ENCODE results near the gene MAK.
"Not testable (repeated sequence)": the region's sequence is repeated elsewhere in the genome, so short reads cannot be mapped to it uniquely, and the experiment has no call there.

MAK gene

GRCh38 chr6:10722570-10722819, 115.8 kb downstream of the MAK start:
- Histone ChIP-seq H3K36me3 (ENCODE audit: insufficient read depth, low read length) (peaks cover 18% of the 10 kb centered on the region), H3K27ac (ENCODE audit: low read length) (peak overlapping the region; percentile 95), H2AFZ (ENCODE audit: low read depth, low read length) (peak overlapping the region; percentile 86), H3K4me2 (ENCODE audit: insufficient read depth, low read length) (peak overlapping the region; percentile 61), H3K9me3 (ENCODE audit: insufficient read depth, low read length, severe bottlenecking) (peaks cover 11% of the 10 kb centered on the region), H4K20me1 (ENCODE audit: insufficient read depth, low read length) (no peaks in the 10 kb centered on the region), H3K9ac (ENCODE audit: low read depth, low read length) (peak overlapping the region; percentile 91), H3K79me2 (ENCODE audit: insufficient read depth, low read length) (peaks cover 48% of the 10 kb centered on the region), H3K4me1 (ENCODE audit: insufficient read depth, low read length) (peaks cover 63% of the 10 kb centered on the region), H3K27me3 (ENCODE audit: insufficient read depth, low read length, poor library complexity) (no peaks in the 10 kb centered on the region), H3K4me3 (ENCODE audit: low read depth in 1 of 2, low read length in 2 of 2) (peak overlapping the region; percentile 49 to 72)
- ATAC-seq (ENCODE audit: insufficient read depth, low read depth) (peak; percentile 5; the same call in 2 of the 3 replicates), DNase-seq (no peak)
- TF ChIP-seq CTCF (IDR thresholded peaks at IDR 0.05; ENCODE audit: borderline replicate concordance, extremely low read depth, low read length, poor library complexity, severe bottlenecking) (no peak), EZH2 (IDR thresholded peaks at IDR 0.05; ENCODE audit: borderline replicate concordance, low read depth, low read length, severe bottlenecking) (no peak)

- Histone ChIP-seq H3K9me3 (ENCODE audit: insufficient read depth, low read length, severe bottlenecking) (peaks cover 11% of the 10 kb centered on the region), H3K27me3 (ENCODE audit: insufficient read depth, low read length, poor library complexity) (no peaks in the 10 kb centered on the region), H4K20me1 (ENCODE audit: insufficient read depth, low read length) (no peaks in the 10 kb centered on the region), H3K36me3 (ENCODE audit: insufficient read depth, low read length) (peaks cover 18% of the 10 kb centered on the region), H3K27ac (ENCODE audit: low read length) (peak overlapping the region; percentile 95), H2AFZ (ENCODE audit: low read depth, low read length) (peak overlapping the region; percentile 86), H3K4me3 (ENCODE audit: low read depth in 1 of 2, low read length in 2 of 2) (peak overlapping the region; percentile 49 to 72; a peak in 3 of 4 replicates), H3K4me2 (ENCODE audit: insufficient read depth, low read length) (peak overlapping the region; percentile 61), H3K4me1 (ENCODE audit: insufficient read depth, low read length) (peaks cover 63% of the 10 kb centered on the region), H3K79me2 (ENCODE audit: insufficient read depth, low read length) (peaks cover 48% of the 10 kb centered on the region), H3K9ac (ENCODE audit: low read depth, low read length) (peak overlapping the region; percentile 91)
- no peak for TF ChIP-seq CTCF (IDR thresholded peaks at IDR 0.05; ENCODE audit: borderline replicate concordance, extremely low read depth, low read length, poor library complexity, severe bottlenecking)
- TF ChIP-seq EZH2 (IDR thresholded peaks at IDR 0.05; ENCODE audit: borderline replicate concordance, low read depth, low read length, severe bottlenecking): no peak
- ATAC-seq (ENCODE audit: insufficient read depth, low read depth) (no peak), DNase-seq (peak; percentile 17)
Measured at GRCh38 chr6:10721850-10722569, 116.3 kb downstream of the MAK start.

GRCh38 chr6:10720960-10721849, 117.1 kb downstream of the MAK start:
- H2AFZ ChIP-seq (ENCODE audit: low read depth, low read length): peak overlapping the region; percentile 82
- not testable (repeated sequence) for H4K20me1 ChIP-seq (ENCODE audit: insufficient read depth, low read length); ATAC-seq (ENCODE audit: insufficient read depth, low read depth); H3K27me3 ChIP-seq (ENCODE audit: insufficient read depth, low read length, poor library complexity)
- peaks cover 11% of the 10 kb centered on the region for H3K9me3 ChIP-seq (ENCODE audit: insufficient read depth, low read length, severe bottlenecking)
- peak overlapping the region; percentile 54 to 72; a peak in 3 of 4 replicates for H3K4me3 ChIP-seq (ENCODE audit: low read depth in 1 of 2, low read length in 2 of 2)
- peaks cover 17% of the 10 kb centered on the region for H3K36me3 ChIP-seq (ENCODE audit: insufficient read depth, low read length)
- peaks cover 63% of the 10 kb centered on the region for H3K4me1 ChIP-seq (ENCODE audit: insufficient read depth, low read length)
- H3K79me2 ChIP-seq (ENCODE audit: insufficient read depth, low read length): peaks cover 46% of the 10 kb centered on the region
- H3K4me2 ChIP-seq (ENCODE audit: insufficient read depth, low read length): peak overlapping the region; percentile 61
- peak; percentile 74 for DNase-seq
- peak overlapping the region; percentile 95 for H3K27ac ChIP-seq (ENCODE audit: low read length)
- H3K9ac ChIP-seq (ENCODE audit: low read depth, low read length): peak overlapping the region; percentile 91
- TF ChIP-seq CTCF (IDR thresholded peaks at IDR 0.05; ENCODE audit: borderline replicate concordance, extremely low read depth, low read length, poor library complexity, severe bottlenecking): peak; percentile 45

Data from DND-41 (cell line).